Measurements from ENCODE around the gene FZR1. TPM values are rescaled to one million over a fixed set of nuclear protein-coding genes. Genes with fewer than 3 reads are reported as not detected.

Gene FZR1
- total and polyA plus RNA-seq, 9 donors = 3.9 to 54.9 (median 44.6) TPM

DNA sequence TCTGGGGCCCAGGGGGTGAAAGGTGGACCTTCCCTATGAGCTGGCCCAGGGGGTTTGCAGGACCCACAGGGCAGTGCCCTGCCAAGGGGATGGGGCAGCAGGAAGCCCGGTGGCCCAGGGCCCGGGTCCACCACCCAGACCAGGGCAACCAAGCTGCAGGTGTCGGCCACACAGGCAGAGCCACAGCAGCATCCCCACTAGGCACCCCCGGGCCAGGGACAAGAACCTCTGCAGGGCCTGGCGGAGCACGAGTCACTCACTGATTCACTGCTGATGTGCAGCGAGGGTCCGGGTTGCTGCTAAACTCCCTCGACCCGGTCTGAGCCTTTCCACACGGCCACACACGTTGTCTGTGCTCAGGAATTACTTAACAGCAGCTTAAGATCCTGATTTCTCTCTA, 8.8 kb downstream of the FZR1 start:
- intact Hi-C loops (cut with DNase I) = no loop called here
- no peak overlapping the region for H3K27ac ChIP-seq
- WGBS, 3 donors = 75 to 76% (median 76%) methylated on average over 8 to 12 of the region's 12 CpGs
- peaks cover 7% of the 10 kb centered on the region for H3K4me1 ChIP-seq (ENCODE audit: insufficient read depth)
- no peaks in the 10 kb centered on the region for H3K9me3 ChIP-seq
- no peaks in the 10 kb centered on the region for H3K27me3 ChIP-seq
- no peak for TF ChIP-seq EP300 (IDR thresholded peaks at IDR 0.05)
- TF ChIP-seq POLR2A (IDR thresholded peaks at IDR 0.05) = no peak
- DNase-seq = no peak
- H3K36me3 ChIP-seq = no peaks in the 10 kb centered on the region
- no peak overlapping the region for H3K4me3 ChIP-seq

DNA sequence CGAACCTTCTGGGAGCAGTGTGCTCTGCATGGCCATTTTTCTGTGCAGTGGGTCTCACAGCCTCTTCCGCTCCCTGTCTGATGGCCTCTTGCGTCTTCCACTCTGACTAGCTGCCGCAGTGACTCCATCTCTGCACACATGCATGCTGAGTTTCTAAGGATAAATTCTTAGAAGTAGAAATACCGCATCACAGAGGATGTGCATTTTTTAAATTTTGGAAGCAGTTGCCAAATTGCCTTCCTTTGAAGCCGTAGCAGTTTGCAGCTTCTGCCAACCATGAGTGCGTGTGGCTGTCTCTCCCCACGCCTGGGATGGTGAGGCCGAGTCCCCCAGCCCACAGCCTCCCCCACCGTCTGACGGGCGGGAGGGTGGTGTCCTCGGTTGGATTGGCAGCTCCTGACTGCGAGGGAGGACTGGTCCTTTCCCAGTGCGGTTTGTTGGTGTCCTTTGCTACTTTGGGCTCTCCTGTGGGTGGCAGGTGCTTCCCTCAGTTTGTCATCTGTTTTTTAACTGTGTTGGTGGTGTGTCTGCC, 9.8 kb downstream of the FZR1 start:
- Histone ChIP-seq H3K4me3 (no peak overlapping the region), H3K9me3 (no peaks in the 10 kb centered on the region), H3K27me3 (no peaks in the 10 kb centered on the region), H3K27ac (no peak overlapping the region), H3K36me3 (no peaks in the 10 kb centered on the region), H3K4me1 (ENCODE audit: insufficient read depth) (peaks cover 7% of the 10 kb centered on the region)
- intact Hi-C loops (cut with DNase I) = no loop called here
- no peak for DNase-seq
- TF ChIP-seq POLR2A (IDR thresholded peaks at IDR 0.05) (no peak), EP300 (IDR thresholded peaks at IDR 0.05) (no peak)
- TF ChIP-seq, protein P1, sequence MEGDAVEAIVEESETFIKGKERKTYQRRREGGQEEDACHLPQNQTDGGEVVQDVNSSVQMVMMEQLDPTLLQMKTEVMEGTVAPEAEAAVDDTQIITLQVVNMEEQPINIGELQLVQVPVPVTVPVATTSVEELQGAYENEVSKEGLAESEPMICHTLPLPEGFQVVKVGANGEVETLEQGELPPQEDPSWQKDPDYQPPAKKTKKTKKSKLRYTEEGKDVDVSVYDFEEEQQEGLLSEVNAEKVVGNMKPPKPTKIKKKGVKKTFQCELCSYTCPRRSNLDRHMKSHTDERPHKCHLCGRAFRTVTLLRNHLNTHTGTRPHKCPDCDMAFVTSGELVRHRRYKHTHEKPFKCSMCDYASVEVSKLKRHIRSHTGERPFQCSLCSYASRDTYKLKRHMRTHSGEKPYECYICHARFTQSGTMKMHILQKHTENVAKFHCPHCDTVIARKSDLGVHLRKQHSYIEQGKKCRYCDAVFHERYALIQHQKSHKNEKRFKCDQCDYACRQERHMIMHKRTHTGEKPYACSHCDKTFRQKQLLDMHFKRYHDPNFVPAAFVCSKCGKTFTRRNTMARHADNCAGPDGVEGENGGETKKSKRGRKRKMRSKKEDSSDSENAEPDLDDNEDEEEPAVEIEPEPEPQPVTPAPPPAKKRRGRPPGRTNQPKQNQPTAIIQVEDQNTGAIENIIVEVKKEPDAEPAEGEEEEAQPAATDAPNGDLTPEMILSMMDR (IDR thresholded peaks at IDR 0.05) = no peak
- WGBS, 3 donors = 21 to 29% (median 23%) methylated on average over 12 to 15 of the region's 15 CpGs

DNA sequence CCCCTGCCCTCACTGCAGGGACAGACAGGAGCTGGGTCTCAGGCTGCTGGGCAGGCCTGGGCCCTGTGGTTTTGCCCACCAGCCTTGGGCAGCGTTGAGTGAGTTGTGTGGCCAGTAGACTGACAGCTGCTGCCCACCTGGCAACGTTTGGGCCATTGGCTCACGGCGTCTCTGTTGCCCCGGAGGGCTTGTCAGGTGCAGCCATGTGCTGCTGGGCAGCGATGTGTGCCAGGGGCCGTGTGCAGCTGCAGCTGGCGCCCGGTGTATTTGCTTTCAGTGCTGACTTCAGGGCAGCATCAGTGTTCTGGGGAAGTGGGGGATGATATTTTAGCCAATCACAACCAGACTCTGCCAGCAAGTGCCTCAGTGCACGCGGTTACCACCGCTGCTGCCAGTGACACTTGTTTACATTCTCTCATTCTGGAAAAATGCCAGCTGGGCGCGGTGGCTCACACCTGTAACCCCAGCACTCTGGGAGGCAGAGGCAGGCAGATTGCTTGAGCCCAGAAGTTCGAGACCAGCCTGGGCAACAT, 10.6 kb downstream of the FZR1 start:
- peak in 1 of 5 donors; percentile 30 for DNase-seq
- Histone ChIP-seq H3K27ac (no peak overlapping the region), H3K9me3 (no peaks in the 10 kb centered on the region), H3K4me1 (ENCODE audit: insufficient read depth) (peaks cover 7% of the 10 kb centered on the region), H3K27me3 (no peaks in the 10 kb centered on the region), H3K36me3 (no peaks in the 10 kb centered on the region), H3K4me3 (no peak overlapping the region)
- 50 to 70% (median 52%) methylated on average over 8 to 15 of the region's 15 CpGs for WGBS, 3 donors
- intact Hi-C loops (cut with DNase I) = no loop called here
- TF ChIP-seq, protein P1 (IDR thresholded peaks at IDR 0.05) = no peak
- TF ChIP-seq EP300 (IDR thresholded peaks at IDR 0.05) (no peak), POLR2A (IDR thresholded peaks at IDR 0.05) (no peak)

DNA sequence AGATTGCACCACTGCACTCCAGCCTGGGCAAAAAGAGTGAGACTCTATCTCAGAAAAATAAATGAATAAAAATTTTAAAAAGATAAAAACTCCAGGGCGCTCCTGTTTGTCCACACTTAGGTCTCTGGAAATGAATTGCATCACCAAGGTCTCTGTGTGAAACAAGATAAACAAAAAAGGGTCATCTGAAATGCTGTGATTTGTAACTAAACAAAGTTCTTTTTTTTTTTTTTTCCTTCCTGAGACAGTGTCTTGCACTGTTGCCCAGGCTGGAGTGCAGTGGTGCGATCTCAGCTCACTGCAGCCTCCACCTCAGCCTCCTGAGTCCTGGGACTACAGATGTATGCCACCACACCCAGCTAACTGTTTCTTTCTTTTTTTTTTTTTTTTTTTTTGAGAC, 11.5 kb downstream of the FZR1 start:
- DNase-seq = no peak
- 91 to 97% (median 95%) methylated on average over 2 of the region's 2 CpGs for WGBS, 3 donors
- H3K36me3 ChIP-seq = no peaks in the 10 kb centered on the region
- H3K9me3 ChIP-seq = no peaks in the 10 kb centered on the region
- TF ChIP-seq POLR2A (IDR thresholded peaks at IDR 0.05) (no peak), EP300 (IDR thresholded peaks at IDR 0.05) (no peak)
- TF ChIP-seq, protein P1 (IDR thresholded peaks at IDR 0.05) = no peak
- intact Hi-C loops (cut with DNase I) = no loop called here
- H3K4me3 ChIP-seq = no peak overlapping the region
- H3K27ac ChIP-seq = no peak overlapping the region
- peaks cover 7% of the 10 kb centered on the region for H3K4me1 ChIP-seq (ENCODE audit: insufficient read depth)
- no peaks in the 10 kb centered on the region for H3K27me3 ChIP-seq

DNA sequence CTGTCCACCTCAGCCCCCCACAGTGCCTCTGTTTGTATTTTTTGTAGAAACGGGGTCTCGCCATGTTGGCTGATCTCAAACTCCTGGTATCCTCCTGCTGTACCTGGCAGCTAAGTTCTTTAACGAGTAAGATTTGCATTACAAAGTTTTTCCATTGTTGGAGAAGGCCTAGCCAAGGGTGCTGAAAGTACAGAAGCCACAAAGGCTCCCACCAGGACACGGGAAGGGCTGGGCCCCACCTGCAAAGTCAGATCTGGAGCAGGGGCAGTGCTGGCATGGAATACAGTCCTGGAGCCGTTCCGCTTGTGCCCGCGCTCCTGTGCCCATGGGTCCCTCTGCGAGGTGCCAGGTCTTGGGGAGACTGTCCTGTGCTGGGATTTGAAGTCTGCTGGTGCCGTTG, 12.1 kb downstream of the FZR1 start:
- H3K27ac ChIP-seq = no peak overlapping the region
- no peaks in the 10 kb centered on the region for H3K27me3 ChIP-seq
- H3K4me1 ChIP-seq (ENCODE audit: insufficient read depth) = peaks cover 5% of the 10 kb centered on the region
- no peak for DNase-seq
- no peak for TF ChIP-seq POLR2A (IDR thresholded peaks at IDR 0.05)
- no peak for TF ChIP-seq EP300 (IDR thresholded peaks at IDR 0.05)
- TF ChIP-seq, protein P1 (IDR thresholded peaks at IDR 0.05) = no peak
- no peaks in the 10 kb centered on the region for H3K36me3 ChIP-seq
- intact Hi-C loops (cut with DNase I) = no loop called here
- no peak overlapping the region for H3K4me3 ChIP-seq
- no peaks in the 10 kb centered on the region for H3K9me3 ChIP-seq
- 83 to 87% (median 87%) methylated on average over 10 of the region's 10 CpGs for WGBS, 3 donors

All from ovary (tissue), 9 donors.